HepG2 (cell line): Measurements from ENCODE around the gene FOXD3. TPM values are rescaled to one million over a fixed set of nuclear protein-coding genes. Genes with fewer than 3 reads are reported as not detected.

Experiments
- ATAC-seq: fragments of 200-7000 bp; cut with Tn5 transposase; 3 replicates; pipeline ENCODE4 v1.9.1; 2020; ENCODE audit warnings: mild to moderate bottlenecking, moderate library complexity
- BruUV-seq: library from RNA; stranded (reverse); fragments of 400-500 nt; replicated peaks from 2 replicates; lab custom pipeline; 2021; lab: Mats Ljungman, UMichigan
- CTCF ChIA-PET: fragments of 300-600 bp; formaldehyde crosslinking; extraction: SDS; loops from one replicate; lab custom pipeline; 2021; ENCODE audit warnings: low total read pairs, inconsistent platforms, low intra/inter-chr PET ratio; lab: Yijun Ruan, JAX
- POLR2A ChIA-PET: fragments of 350-600 bp; sonication (Branson Sonifier 250); formaldehyde crosslinking; loops from one replicate; lab custom pipeline; 2020; ENCODE audit warnings: antibody characterized with exemption, inconsistent platforms; lab: Yijun Ruan, JAX
- DNase-seq: peaks from one replicate; pipeline ENCODE4 v3.0.0-alpha.2; 2015; ENCODE audit warnings: low spot score
- FAIRE-seq: peaks from 3 replicates; lab custom pipeline; 2011; peaks lifted over from hg19 to GRCh38; lab: Jason Lieb, UNC
- H2AFZ ChIP-seq: one replicate; pipeline ENCODE4 v1.6.1; 2011; ENCODE audit warnings: low read length, inconsistent platforms
- H3K27ac ChIP-seq: fragments of 300-600 bp; 3 replicates; pipeline ENCODE4 v1.8.0; 2011; ENCODE audit warnings: mixed run types, mild to moderate bottlenecking, mixed read lengths, low read length, inconsistent platforms; ENCODE audit not compliant: insufficient read depth; ENCODE audit errors: extremely low read length
- H3K27me3 ChIP-seq, 2 experiments: fragments of 200-600 bp in 1 of 2; 2 replicates in 1 of 2; 3 replicates in 1 of 2; pipeline versions ENCODE4 v1.6.0 to v1.8.0; 2011; ENCODE audit warnings: low read length in 2 of 2, mild to moderate bottlenecking in 2 of 2, moderate library complexity in 2 of 2, inconsistent platforms in 1 of 2; ENCODE audit not compliant: insufficient read depth in 2 of 2, control insufficient read depth in 1 of 2
- H3K36me3 ChIP-seq, 2 experiments: fragments of 200-600 bp in 1 of 2; replicated peaks in 1 of 2; 2 replicates in 1 of 2; 3 replicates in 1 of 2; pipeline versions ENCODE4 v1.5.1 to v1.8.0; 2011; ENCODE audit warnings: low read length in 2 of 2, inconsistent platforms in 1 of 2; ENCODE audit not compliant: insufficient read depth in 2 of 2, control insufficient read depth in 1 of 2
- H3K4me1 ChIP-seq: 2 replicates; pipeline ENCODE4 v1.5.1; 2012; ENCODE audit warnings: low read length, inconsistent platforms; ENCODE audit not compliant: insufficient read depth
- H3K4me2 ChIP-seq: 2 replicates; pipeline ENCODE4 v1.6.0; 2011; ENCODE audit warnings: low read depth, low read length, inconsistent platforms
- H3K4me3 ChIP-seq, 3 experiments: fragments of 200-600 bp in 1 of 3; sonication (generic), shearing (Covaris generic) in 1 of 3; replicated peaks in 1 of 3; 2 replicates each; pipeline ENCODE4 v1.5.1; 2011 to 2016; ENCODE audit warnings: low read length in 3 of 3, inconsistent platforms in 2 of 3, low read depth in 2 of 3, mild to moderate bottlenecking in 2 of 3, control low read depth in 1 of 3, mixed read lengths in 1 of 3; ENCODE audit not compliant: insufficient read depth in 1 of 3
- H3K79me2 ChIP-seq: one replicate; pipeline ENCODE4 v1.6.1; 2011; ENCODE audit warnings: low read length, inconsistent platforms; ENCODE audit not compliant: insufficient read depth
- H3K9ac ChIP-seq: 2 replicates; pipeline ENCODE4 v1.6.0; 2011; ENCODE audit warnings: mild to moderate bottlenecking, low read depth, low read length, inconsistent platforms; ENCODE audit not compliant: insufficient read depth
- H3K9me3 ChIP-seq: 2 replicates; pipeline ENCODE4 v1.5.1; 2012; ENCODE audit warnings: mild to moderate bottlenecking, low read length
- H4K20me1 ChIP-seq: 2 replicates; pipeline ENCODE4 v1.6.0; 2011; ENCODE audit warnings: inconsistent platforms, mild to moderate bottlenecking, low read length, moderate library complexity; ENCODE audit not compliant: insufficient read depth
- AGO1 ChIP-seq: fragments of 200-400 bp; formaldehyde crosslinking; IDR thresholded peaks from 2 replicates; pipeline ENCODE4 v1.6.1; 2017; ENCODE audit warnings: mild to moderate bottlenecking, low read depth, low read length, moderate library complexity; ENCODE audit not compliant: poor library complexity, severe bottlenecking
- EP300 ChIP-seq, 3 experiments: sonication (generic) in 1 of 3; formaldehyde crosslinking in 1 of 3; IDR thresholded peaks; 2 replicates each; pipeline versions ENCODE4 v1.5.1 to v1.6.1; 2011 to 2020; ENCODE audit warnings: low read depth in 2 of 3, low read length in 2 of 3, borderline replicate concordance in 1 of 3, improper control_type of control experiment in 1 of 3, mild to moderate bottlenecking in 1 of 3, missing genetic modification reagents in 1 of 3, moderate library complexity in 1 of 3
- HDAC2 ChIP-seq: sonication (generic); formaldehyde crosslinking; IDR thresholded peaks from 2 replicates; pipeline ENCODE4 v1.4.0; 2020; ENCODE audit warnings: missing genetic modification reagents
- HMGXB3 ChIP-seq: sonication (generic); formaldehyde crosslinking; IDR thresholded peaks from 2 replicates; pipeline ENCODE4 v1.4.0; 2020; ENCODE audit warnings: missing genetic modification reagents, borderline replicate concordance
- HNRNPUL1 ChIP-seq: fragments of 200-400 bp; formaldehyde crosslinking; IDR thresholded peaks from 2 replicates; pipeline ENCODE4 v1.6.1; 2017; ENCODE audit warnings: low read depth, mild to moderate bottlenecking, low read length, moderate library complexity
- PHF21A ChIP-seq: sonication (generic); formaldehyde crosslinking; IDR thresholded peaks from 2 replicates; pipeline ENCODE4 v1.5.0; 2020; ENCODE audit warnings: mild to moderate bottlenecking, missing genetic modification reagents
- PRMT3 ChIP-seq: sonication (generic); formaldehyde crosslinking; IDR thresholded peaks from 2 replicates; pipeline ENCODE4 v1.8.1; 2022; ENCODE audit warnings: low read depth, mild to moderate bottlenecking, moderate library complexity, missing genetic modification reagents, borderline replicate concordance
- RFX1 ChIP-seq: fragments of 450-650 bp; IDR thresholded peaks from 2 replicates; pipeline ENCODE4 v1.6.1; 2017
- SMAD1 ChIP-seq: sonication (generic); formaldehyde crosslinking; IDR thresholded peaks from 2 replicates; pipeline ENCODE4 v1.4.0; 2020; ENCODE audit warnings: missing genetic modification reagents, low read depth, mild to moderate bottlenecking, borderline replicate concordance
- SOX6 ChIP-seq, 2 experiments: fragments of 450-650 bp in 1 of 2; sonication (generic) in 1 of 2; formaldehyde crosslinking in 1 of 2; IDR thresholded peaks; 2 replicates each; pipeline versions ENCODE4 v1.4.0 to v1.6.1; 2017 to 2020; ENCODE audit warnings: antibody characterized with exemption in 1 of 2, mild to moderate bottlenecking in 1 of 2, missing genetic modification reagents in 1 of 2
- TFDP2 ChIP-seq: sonication (generic); formaldehyde crosslinking; IDR thresholded peaks from 2 replicates; pipeline ENCODE4 v1.4.0; 2020; ENCODE audit warnings: missing genetic modification reagents
- XRCC5 ChIP-seq: fragments of 200-400 bp; formaldehyde crosslinking; optimal IDR thresholded peaks from 2 replicates; pipeline ENCODE3; 2017; ENCODE audit warnings: mild to moderate bottlenecking, low read length
- ZBTB38 ChIP-seq: sonication (generic); formaldehyde crosslinking; IDR thresholded peaks from 2 replicates; pipeline ENCODE4 v1.5.1; 2020; ENCODE audit warnings: mild to moderate bottlenecking, missing genetic modification reagents
- ZMAT3 ChIP-seq: sonication (generic); formaldehyde crosslinking; conservative IDR thresholded peaks from 2 replicates; pipeline ENCODE4 v1.7.0; 2021; ENCODE audit warnings: missing genetic modification reagents
- ZNF224 ChIP-seq: sonication (generic); formaldehyde crosslinking; IDR thresholded peaks from 2 replicates; pipeline ENCODE4 v1.5.0; 2020; ENCODE audit warnings: mild to moderate bottlenecking, missing genetic modification reagents
- ZNF234 ChIP-seq: sonication (generic); formaldehyde crosslinking; conservative IDR thresholded peaks from 2 replicates; pipeline ENCODE4 v1.5.1; 2020; ENCODE audit warnings: mild to moderate bottlenecking, missing genetic modification reagents
- ZNF256 ChIP-seq: sonication (generic); formaldehyde crosslinking; conservative IDR thresholded peaks from 2 replicates; pipeline ENCODE4 v1.4.0; 2020; ENCODE audit warnings: missing genetic modification reagents
- ZNF589 ChIP-seq: sonication (generic); formaldehyde crosslinking; conservative IDR thresholded peaks from 2 replicates; pipeline ENCODE4 v1.8.0; 2022; ENCODE audit warnings: mild to moderate bottlenecking, moderate library complexity, missing genetic modification reagents
- ZNF713 ChIP-seq: sonication (generic); formaldehyde crosslinking; IDR thresholded peaks from 2 replicates; pipeline ENCODE4 v1.4.0; 2020; ENCODE audit warnings: mild to moderate bottlenecking, missing genetic modification reagents
- ZNF850 ChIP-seq: sonication (generic); formaldehyde crosslinking; conservative IDR thresholded peaks from 2 replicates; pipeline ENCODE4 v1.9.0; 2021; ENCODE audit warnings: mild to moderate bottlenecking, missing genetic modification reagents
- WGBS: methylation state at CpG from one replicate; pipeline ENCODE4 v1.1.6; 2017; ENCODE audit warnings: low lambda C conversion rate; 5-methylcytosine and 5-hydroxymethylcytosine counted together
- in situ Hi-C: cut with HindIII; loops from 2 replicates; pipeline ENCODE4 v1.10.0; 2017; ENCODE audit warnings: low pct_unique_long_range_greater_than_20kb; ENCODE audit not compliant: extremely low pct_ligation_motif_present
- intact Hi-C: fragments of 100-400 bp; cut with micrococcal nuclease; formaldehyde crosslinking; loops from one replicate; pipeline ENCODE4 v1.10.0; 2022; ENCODE audit not compliant: unreplicated experiment
- polyA plus RNA-seq, 8 experiments: library from polyadenylated mRNA; depleted of rRNA in 3 of 8; stranded (reverse) in 7 of 8; unstranded in 1 of 8; fragments of >200 nt; fragmentation: Illumina TruSeq in 4 of 8; extraction: Trizol in 4 of 8; gene quantifications; 2 replicates each; pipeline versions ENCODE4 v1.2.1 to v1.2.3, GENCODE V29; 2011 to 2016; ENCODE audit warnings: low read depth in 4 of 8, missing spikeins in 1 of 8, mixed read lengths in 1 of 8; ENCODE audit not compliant: insufficient read depth in 1 of 8
- total RNA-seq, 5 experiments: library from RNA; depleted of rRNA; stranded (reverse); fragments of >200 nt; fragmentation: Illumina TruSeq; extraction: Trizol; gene quantifications; 2 replicates each; pipeline ENCODE4 v1.2.3, GENCODE V29; 2016; ENCODE audit warnings: low read depth in 1 of 5

Gene FOXD3
- total and polyA plus RNA-seq, 2 of the 13 experiments (the other 11 are each of a cell fraction or from before 2014, with no cell fraction given), result not detected

DNA sequence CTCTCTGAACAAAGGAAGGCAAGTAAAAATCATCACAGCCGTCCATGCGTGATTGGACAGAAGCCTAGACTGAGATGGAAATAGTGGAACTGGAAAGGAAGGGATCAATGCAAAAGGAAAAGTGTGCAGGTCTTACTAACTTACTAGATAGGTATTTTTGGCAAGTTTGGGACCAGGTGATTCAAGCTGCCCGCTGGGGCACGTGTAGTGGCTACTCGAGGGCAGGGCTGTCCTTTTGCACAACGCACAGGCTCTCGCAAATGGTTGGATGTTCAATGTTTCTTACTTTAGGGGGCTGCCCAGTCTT lies 44.5 kb downstream of the FOXD3 start:
- POLR2A ChIA-PET, result no interaction called here
- BruUV-seq, result no TSS peak
- WGBS, result 96% methylated on average over 3 of the region's 7 CpGs
- Histone ChIP-seq H3K9ac (peak overlapping the region; percentile 50; the same call in 1 of the 2 replicates), H3K36me3 (no peaks in the 10 kb centered on the region), H2AFZ (peak overlapping the region; percentile 85), H3K27me3 (no peaks in the 10 kb centered on the region), H3K79me2 (no peaks in the 10 kb centered on the region), H3K4me3 (peak overlapping the region; percentile 48 to 91 (median 57)), H4K20me1 (no peaks in the 10 kb centered on the region), H3K9me3 (no peaks in the 10 kb centered on the region), H3K4me1 (peaks cover 15% of the 10 kb centered on the region; the same call in 1 of the 2 replicates), H3K27ac (peak overlapping the region; percentile 15), H3K4me2 (peak overlapping the region; percentile 85)
- CTCF ChIA-PET, result interaction anchor here (1.3 kb wide), 1 partner anchor 75 kb away, joined by 6 read pairs; no protein-coding TSS in a partner anchor
- in situ Hi-C loops, result no loop called here
- FAIRE-seq (no peak), DNase-seq (no peak), ATAC-seq (no peak)
- intact Hi-C loops, result loop anchor here (1.0 kb wide), 1 partner anchor 74 kb away; no protein-coding TSS in a partner anchor
- TF ChIP-seq HNRNPUL1, result no peak
- no peak for TF ChIP-seq EP300 (IDR thresholded peaks at IDR 0.05; ENCODE audit: low read depth in 2 of 2, low read length in 2 of 2)
- TF ChIP-seq EP300 (CRISPR knock-in tag; IDR thresholded peaks at IDR 0.05; ENCODE audit: borderline replicate concordance), result no peak
- no peak for TF ChIP-seq ZNF234 (CRISPR knock-in tag)
- TF ChIP-seq ZNF713 (CRISPR knock-in tag), result no peak
- no peak for TF ChIP-seq PRMT3 (CRISPR knock-in tag)
- TF ChIP-seq TFDP2 (CRISPR knock-in tag), result no peak
- TF ChIP-seq ZNF224, result no peak
- peak; percentile 65; the same call in 1 of the 2 replicates for TF ChIP-seq ZBTB38 (CRISPR knock-in tag)
- no peak for TF ChIP-seq ZNF589 (CRISPR knock-in tag)
- no peak for TF ChIP-seq ZNF850 (CRISPR knock-in tag)
- TF ChIP-seq HMGXB3 (CRISPR knock-in tag), result no peak
- TF ChIP-seq SOX6 (IDR thresholded peaks at IDR 0.05), result no peak
- no peak for TF ChIP-seq SOX6 (CRISPR knock-in tag; IDR thresholded peaks at IDR 0.05)
- 0 out of 2 replicates have a peak, but pooled peaks have one; percentile 24 for TF ChIP-seq HDAC2 (CRISPR knock-in tag)
- no peak for TF ChIP-seq SMAD1 (CRISPR knock-in tag)
- TF ChIP-seq PHF21A, result no peak
- TF ChIP-seq ZNF256 (CRISPR knock-in tag), result peak; percentile 66; the same call in 1 of the 2 replicates
- no peak for TF ChIP-seq AGO1
- TF ChIP-seq XRCC5, result no peak
- TF ChIP-seq RFX1, result no peak
- no peak for TF ChIP-seq ZMAT3 (CRISPR knock-in tag)
